Fibroblast of pulmonary artery (primary cell): ENCODE data around the gene PAFAH1B2.

Experiments
- DNase-seq: peaks from one replicate; pipeline ENCODE4 v3.0.0-alpha.2; 2010; ENCODE audit warnings: low read depth
- H3K4me3 ChIP-seq: replicated peaks from 2 replicates; pipeline ENCODE4 v1.5.1; 2011; ENCODE audit warnings: low read depth, mild to moderate bottlenecking, control low read depth, low read length, moderate library complexity
- CTCF ChIP-seq: IDR thresholded peaks from 2 replicates; pipeline ENCODE4 v1.5.1; 2011; ENCODE audit warnings: mild to moderate bottlenecking, control low read depth, low read length, inconsistent platforms; ENCODE audit errors: missing control alignments

Gene PAFAH1B2

GRCh38 chr11:117097389-117098268 is 46.5 kb upstream of the PAFAH1B2 start:
- no peak for DNase-seq
- H3K4me3 ChIP-seq: peak overlapping the region; percentile 82
- TF ChIP-seq CTCF: no peak

- DNase-seq: peak; percentile 95
- H3K4me3 ChIP-seq: peak within 1 kb of the TSS; percentile 82
- TF ChIP-seq CTCF: peak; percentile 34
These were observed 45.5 kb upstream of the PAFAH1B2 start, which contains the start of gene SIK3 for GRCh38 chr11:117098269-117099232. TSS of gene SIK3 (minus strand) at chr11:117098428. CDS start at chr11:117098415, 13 bp downstream.

- no peak for DNase-seq
- no peak overlapping the region for H3K4me3 ChIP-seq
- no peak for TF ChIP-seq CTCF
These were observed 44.4 kb upstream of the PAFAH1B2 start for GRCh38 chr11:117099696-117100095.

GRCh38 chr11:117100556-117100955 is 43.5 kb upstream of the PAFAH1B2 start:
- H3K4me3 ChIP-seq: no peak overlapping the region
- no peak for DNase-seq
- no peak for TF ChIP-seq CTCF

GRCh38 chr11:117107701-117108590 is 36.1 kb upstream of the PAFAH1B2 start:
- H3K4me3 ChIP-seq: no peak overlapping the region
- peak; percentile 49 for DNase-seq
- no peak for TF ChIP-seq CTCF
